GM12874 (cell line): ENCODE data around the gene EEIG1.

Source experiments
- TF ChIP-seq, protein P1 (sequence below): IDR thresholded peaks from 2 replicates; pipeline ENCODE4 v1.5.1; 2011; ENCODE audit warnings: low read depth, mild to moderate bottlenecking, control low read depth, low read length, moderate library complexity; ENCODE audit not compliant: insufficient read depth

Gene EEIG1

DNA sequence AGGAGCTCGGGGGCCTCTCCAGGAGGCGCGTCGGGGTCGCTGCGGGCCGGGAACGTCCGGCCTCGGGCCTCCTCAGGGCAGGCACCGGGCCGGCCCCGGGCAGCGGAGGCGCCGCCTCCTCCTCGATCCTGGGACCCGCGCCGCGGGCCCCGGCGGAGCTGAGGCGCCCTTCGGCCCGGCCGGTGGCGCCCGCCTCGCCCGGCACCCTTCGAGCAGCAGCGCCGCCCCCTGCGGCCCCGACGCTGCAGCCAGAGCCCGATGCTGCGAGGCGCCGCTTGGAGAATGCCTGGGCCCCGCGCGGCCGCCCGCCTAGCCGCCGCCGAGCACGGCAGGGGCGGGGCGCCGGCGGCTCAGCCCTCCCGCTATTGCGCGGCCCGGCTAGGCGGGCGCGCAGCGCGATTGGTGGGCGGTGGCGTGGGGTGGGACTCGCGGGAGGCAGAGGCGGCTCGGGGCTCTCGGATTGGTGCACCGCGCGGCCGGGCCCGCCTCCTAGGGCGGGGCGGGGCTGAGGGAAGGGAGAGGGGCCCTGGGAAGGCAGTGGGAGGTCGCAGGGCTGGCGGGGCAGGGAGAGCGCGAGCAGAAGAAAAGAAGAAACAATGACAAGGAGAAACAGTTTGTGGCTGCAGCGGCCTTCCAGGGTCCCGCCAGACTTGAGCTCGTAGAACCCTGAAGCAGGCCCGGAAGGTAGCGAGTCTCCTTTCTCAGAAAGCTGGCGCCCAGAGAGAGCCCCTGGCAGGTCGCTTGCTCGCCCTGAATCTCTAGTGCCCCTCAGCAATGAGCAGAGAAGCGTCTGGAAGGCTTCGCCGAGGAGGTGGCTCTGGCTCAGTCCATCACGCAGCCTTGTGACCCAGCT is at the start of gene EEIG1:
EEIG1 (minus strand) TSS at position 284 of the 853 bp plus-strand sequence. CDS start 852 bp downstream, outside the sequence.
- TF ChIP-seq, protein P1, sequence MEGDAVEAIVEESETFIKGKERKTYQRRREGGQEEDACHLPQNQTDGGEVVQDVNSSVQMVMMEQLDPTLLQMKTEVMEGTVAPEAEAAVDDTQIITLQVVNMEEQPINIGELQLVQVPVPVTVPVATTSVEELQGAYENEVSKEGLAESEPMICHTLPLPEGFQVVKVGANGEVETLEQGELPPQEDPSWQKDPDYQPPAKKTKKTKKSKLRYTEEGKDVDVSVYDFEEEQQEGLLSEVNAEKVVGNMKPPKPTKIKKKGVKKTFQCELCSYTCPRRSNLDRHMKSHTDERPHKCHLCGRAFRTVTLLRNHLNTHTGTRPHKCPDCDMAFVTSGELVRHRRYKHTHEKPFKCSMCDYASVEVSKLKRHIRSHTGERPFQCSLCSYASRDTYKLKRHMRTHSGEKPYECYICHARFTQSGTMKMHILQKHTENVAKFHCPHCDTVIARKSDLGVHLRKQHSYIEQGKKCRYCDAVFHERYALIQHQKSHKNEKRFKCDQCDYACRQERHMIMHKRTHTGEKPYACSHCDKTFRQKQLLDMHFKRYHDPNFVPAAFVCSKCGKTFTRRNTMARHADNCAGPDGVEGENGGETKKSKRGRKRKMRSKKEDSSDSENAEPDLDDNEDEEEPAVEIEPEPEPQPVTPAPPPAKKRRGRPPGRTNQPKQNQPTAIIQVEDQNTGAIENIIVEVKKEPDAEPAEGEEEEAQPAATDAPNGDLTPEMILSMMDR, result no peak

DNA sequence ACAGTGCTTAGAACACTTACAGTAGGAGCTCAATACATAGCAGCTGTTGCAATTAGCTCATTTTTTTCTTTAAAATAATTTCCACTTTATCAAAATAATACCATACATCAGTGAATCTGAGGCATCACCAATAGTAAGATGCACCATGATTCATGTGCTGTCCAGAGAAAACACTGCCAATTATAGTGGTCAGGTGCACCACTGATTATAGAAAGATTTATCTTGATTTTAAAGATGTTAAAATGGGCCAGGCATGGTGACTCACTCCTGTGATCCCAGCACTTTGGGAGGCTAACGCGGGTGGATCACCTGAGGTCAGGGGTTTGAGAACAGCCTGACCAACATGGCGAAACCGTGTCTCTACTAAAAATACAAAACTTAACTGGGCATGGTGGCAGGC is 46.9 kb upstream of the EEIG1 start:
- TF ChIP-seq, protein P1, result no peak

DNA sequence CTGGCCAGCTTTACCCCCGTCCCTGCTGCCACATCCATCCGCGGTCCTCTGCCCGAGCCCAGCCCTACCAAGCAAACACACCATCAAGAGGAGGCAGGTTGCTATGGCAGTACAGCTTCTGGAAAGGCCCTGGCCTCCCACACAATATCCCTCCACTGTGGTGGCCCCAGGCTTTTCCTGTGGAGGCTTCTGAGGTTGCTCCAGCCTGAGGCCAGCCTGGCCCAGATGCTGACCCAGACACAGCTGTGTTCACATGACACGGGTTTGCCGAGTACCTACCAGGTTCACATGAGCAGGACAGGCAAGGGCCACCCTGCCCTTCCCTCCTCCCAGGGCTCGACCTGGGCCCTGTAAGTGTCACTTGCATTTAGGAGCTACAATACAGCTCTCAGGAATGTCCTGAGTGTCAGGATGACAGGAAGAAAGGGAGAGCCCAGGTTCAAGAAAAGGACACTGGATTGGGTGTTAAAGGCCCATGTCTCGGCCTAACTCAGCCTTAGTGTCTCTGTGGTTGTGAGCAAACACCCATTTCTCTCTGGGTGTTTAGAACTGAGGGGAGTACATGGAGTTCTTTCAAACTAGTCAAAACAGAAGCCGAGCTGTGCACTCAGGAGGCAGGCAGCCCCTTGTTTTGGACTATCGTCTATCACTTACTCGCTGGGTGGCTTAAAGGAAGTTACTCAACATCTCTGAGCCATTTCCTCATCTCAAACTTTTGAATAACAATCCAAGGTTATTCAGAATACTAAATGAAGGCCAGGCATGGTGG is 46.2 kb upstream of the EEIG1 start:
- TF ChIP-seq, protein P1, result no peak

DNA sequence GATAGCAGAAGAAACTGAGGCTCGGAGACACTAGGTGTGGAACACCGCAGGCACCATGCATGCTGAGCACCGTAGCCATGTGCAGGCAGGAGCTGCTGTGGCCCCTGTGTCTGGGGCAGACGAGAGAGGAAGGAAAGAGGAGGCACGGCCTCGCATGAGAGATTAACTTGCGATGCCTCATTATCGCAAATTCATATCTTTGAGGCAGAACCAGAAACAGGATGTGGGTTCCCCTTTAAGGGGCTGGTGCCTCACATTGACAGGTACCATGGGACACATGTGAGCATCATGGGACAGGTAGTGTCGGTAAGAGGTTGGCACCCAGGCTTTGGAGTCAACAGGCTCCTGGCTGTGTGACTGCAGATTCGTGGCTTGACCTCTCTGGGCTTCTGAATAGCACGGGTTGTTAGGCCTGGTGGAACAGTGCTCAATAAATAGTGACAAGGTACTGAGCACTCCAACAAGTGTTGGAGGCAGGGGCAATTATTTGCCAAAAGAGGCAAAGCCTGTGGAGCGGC is 45.5 kb upstream of the EEIG1 start:
- TF ChIP-seq, protein P1, result no peak

DNA sequence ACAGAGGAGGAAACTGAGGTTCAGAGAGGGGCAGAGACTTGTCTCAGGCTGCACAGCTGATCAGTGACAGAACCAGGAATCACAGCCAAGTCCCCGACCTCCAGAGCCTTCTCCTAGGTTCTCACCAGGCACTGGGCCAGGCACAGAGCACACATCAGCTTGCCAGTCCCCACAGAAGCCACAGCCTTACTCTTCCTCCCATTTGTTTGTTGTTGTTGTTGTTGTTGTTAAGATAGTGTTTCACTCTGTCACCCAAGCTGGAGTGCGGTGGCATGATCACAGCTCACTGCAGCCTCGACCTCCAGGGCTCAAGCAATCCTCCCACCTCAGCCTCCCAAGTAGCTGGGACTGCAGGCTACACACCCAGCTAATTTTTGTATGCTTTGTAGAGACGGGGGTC is 44.9 kb upstream of the EEIG1 start:
- TF ChIP-seq, protein P1, result no peak

DNA sequence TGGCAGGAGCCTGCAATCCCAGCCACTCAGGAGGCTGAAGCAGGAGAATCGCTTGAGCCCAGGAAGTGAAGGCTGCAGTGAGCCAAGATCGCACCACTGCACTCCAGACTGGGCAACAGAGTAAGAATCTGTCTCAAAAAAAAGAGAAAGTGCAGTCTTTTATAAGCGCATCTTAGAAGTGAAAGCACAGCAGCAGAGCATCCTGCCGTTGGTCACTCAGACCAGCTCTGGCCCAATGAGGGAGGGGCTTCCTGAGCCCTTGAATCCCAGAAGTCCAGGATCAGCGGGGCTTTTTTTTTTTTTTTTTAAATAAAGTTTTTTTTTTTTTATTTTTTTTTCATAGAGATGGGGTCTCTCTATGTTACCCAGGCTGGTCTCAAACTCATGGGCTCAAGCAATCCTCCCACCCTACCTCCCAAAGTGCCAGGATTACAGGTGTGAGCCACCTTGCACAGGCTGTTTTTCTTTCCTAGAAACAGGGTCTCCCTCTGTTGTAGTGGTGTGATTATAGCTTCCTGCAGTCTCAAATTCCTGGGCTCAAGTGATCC is 44.0 kb upstream of the EEIG1 start:
- TF ChIP-seq, protein P1, result no peak

DNA sequence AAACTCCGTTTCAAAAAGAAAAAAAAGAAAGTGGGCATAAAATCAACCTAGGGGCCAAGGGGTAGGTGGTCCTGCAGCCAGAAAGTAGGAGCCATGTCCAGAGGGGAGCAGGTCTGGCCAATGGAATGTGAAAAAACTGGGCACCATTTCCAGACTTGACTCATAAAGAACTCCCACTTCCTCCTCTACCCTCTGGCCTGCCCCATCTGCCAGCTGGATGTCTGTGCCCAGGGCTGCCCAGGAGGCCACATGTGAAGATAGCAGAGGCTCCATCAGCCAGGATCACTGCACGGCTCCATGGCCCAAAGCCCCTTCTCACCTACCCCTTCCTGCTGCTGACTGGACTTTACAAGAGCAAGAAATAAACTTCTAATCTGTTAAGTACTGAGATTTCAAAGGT is 42.1 kb upstream of the EEIG1 start:
- TF ChIP-seq, protein P1, result no peak
